ENCODE data around the gene ADIPOQ.
"Not testable (repeated sequence)": the region's sequence is repeated elsewhere in the genome, so short reads cannot be mapped to it uniquely, and the experiment has no call there.

Gene ADIPOQ

DNA sequence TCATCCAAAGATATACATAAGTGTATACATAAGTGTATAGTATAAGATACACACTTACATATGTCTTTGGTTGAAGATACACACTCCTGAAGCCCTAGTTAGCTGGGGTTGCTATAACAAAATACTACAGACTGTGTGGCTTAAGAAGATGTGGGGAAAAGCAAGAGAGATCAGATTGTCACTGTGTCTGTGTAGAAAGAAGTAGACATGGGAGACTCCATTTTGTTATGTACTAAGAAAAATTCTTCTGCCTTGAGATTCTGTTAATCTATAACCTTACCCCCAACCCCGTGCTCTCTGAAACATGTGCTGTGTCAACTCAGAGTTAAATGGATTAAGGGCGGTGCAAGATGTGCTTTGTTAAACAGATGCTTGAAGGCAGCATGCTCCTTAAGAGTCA is 50.6 kb downstream of the ADIPOQ start:
- not testable (repeated sequence) for H3K27me3 ChIP-seq (ENCODE audit: control insufficient read depth in 3 of 3, insufficient read depth in 3 of 3, low read depth in 1 of 3, low read length in 3 of 3); H3K4me3 ChIP-seq (ENCODE audit: low read length in 2 of 2); H2BK15ac ChIP-seq (ENCODE audit: low read length); H2AK5ac ChIP-seq (ENCODE audit: low read depth, low read length); H3K9me3 ChIP-seq (replicated peaks in 1 of 2; ENCODE audit: control insufficient read depth in 2 of 2, insufficient read depth in 1 of 2, low read depth in 1 of 2, low read length in 2 of 2); H2BK5ac ChIP-seq (ENCODE audit: low read length); H3K9ac ChIP-seq (ENCODE audit: low read depth, low read length, poor library complexity); H4K8ac ChIP-seq (ENCODE audit: low read depth, low read length); H3K14ac ChIP-seq (ENCODE audit: low read length); H2BK120ac ChIP-seq (ENCODE audit: low read depth, low read length); H3K36me3 ChIP-seq (replicated peaks in 1 of 2; ENCODE audit: control insufficient read depth in 2 of 2, insufficient read depth in 2 of 2, low read length in 2 of 2); H3K23ac ChIP-seq (ENCODE audit: low read depth, low read length, poor library complexity); DNase-seq (ENCODE audit: low spot score); H3K79me1 ChIP-seq (ENCODE audit: low read depth, low read length); H3K27ac ChIP-seq (replicated peaks; ENCODE audit: low read length); H3K18ac ChIP-seq (ENCODE audit: low read length); H3K4me1 ChIP-seq (ENCODE audit: control insufficient read depth in 2 of 2, insufficient read depth in 1 of 2, low read depth in 1 of 2, low read length in 2 of 2); H2BK12ac ChIP-seq (ENCODE audit: low read length); H3K4ac ChIP-seq (ENCODE audit: low read length); H2AFZ ChIP-seq (ENCODE audit: low read length); H3K4me2 ChIP-seq (ENCODE audit: insufficient read depth, low read length, poor library complexity, severe bottlenecking); H4K91ac ChIP-seq (ENCODE audit: low read depth, low read length, poor library complexity)
- WGBS, 2 donors (ENCODE audit: extremely low coverage in 2 of 2, insufficient read length in 2 of 2, insufficient replicate concordance in 1 of 2), result no CpG with 5 or more reads among the region's 2 CpGs

DNA sequence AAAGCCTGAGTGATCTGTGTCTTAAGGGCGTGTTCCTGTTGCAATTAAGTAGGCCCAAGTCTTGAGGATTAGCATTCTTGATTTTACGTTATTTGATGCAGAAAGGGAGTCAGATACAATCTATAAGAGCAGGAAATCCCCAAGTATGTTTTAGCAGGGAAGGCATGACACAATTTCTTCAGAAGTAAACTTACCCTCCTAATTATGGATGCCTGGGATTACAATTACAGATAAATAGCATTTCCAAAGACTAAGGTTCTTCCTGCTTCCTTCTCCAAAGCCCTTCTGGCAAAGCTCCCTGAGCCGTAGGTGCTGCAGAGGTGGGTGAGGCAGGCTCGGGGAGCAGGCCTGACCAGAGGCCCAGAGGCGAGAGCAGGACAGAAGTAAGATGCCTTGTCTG is 52.9 kb downstream of the ADIPOQ start:
- no peaks in the 10 kb centered on the region for H3K4me1 ChIP-seq (ENCODE audit: control insufficient read depth in 2 of 2, insufficient read depth in 1 of 2, low read depth in 1 of 2, low read length in 2 of 2)
- no peak overlapping the region for H3K4me3 ChIP-seq (ENCODE audit: low read length in 2 of 2)
- no peak overlapping the region for H4K8ac ChIP-seq (ENCODE audit: low read depth, low read length)
- no peak overlapping the region for H3K14ac ChIP-seq (ENCODE audit: low read length)
- H4K91ac ChIP-seq (ENCODE audit: low read depth, low read length, poor library complexity), result no peak overlapping the region
- no peak overlapping the region for H2BK12ac ChIP-seq (ENCODE audit: low read length)
- peaks cover 0 to 6% (median 0%) of the 10 kb centered on the region in 3 experiments for H3K27me3 ChIP-seq (ENCODE audit: control insufficient read depth in 3 of 3, insufficient read depth in 3 of 3, low read depth in 1 of 3, low read length in 3 of 3)
- no peak overlapping the region for H3K23ac ChIP-seq (ENCODE audit: low read depth, low read length, poor library complexity)
- H3K79me1 ChIP-seq (ENCODE audit: low read depth, low read length), result no peaks in the 10 kb centered on the region
- H2BK120ac ChIP-seq (ENCODE audit: low read depth, low read length), result no peak overlapping the region
- H3K27ac ChIP-seq (replicated peaks; ENCODE audit: low read length), result no peak overlapping the region
- no peaks in the 10 kb centered on the region for H3K36me3 ChIP-seq (replicated peaks in 1 of 2; ENCODE audit: control insufficient read depth in 2 of 2, insufficient read depth in 2 of 2, low read length in 2 of 2)
- H3K4me2 ChIP-seq (ENCODE audit: insufficient read depth, low read length, poor library complexity, severe bottlenecking), result no peak overlapping the region
- DNase-seq (ENCODE audit: low spot score), result no peak
- no peak overlapping the region for H2AK5ac ChIP-seq (ENCODE audit: low read depth, low read length)
- H3K18ac ChIP-seq (ENCODE audit: low read length), result no peak overlapping the region
- no CpG with 5 or more reads among the region's 5 CpGs for WGBS, 2 donors (ENCODE audit: extremely low coverage in 2 of 2, insufficient read length in 2 of 2, insufficient replicate concordance in 1 of 2)
- no peak overlapping the region for H2AFZ ChIP-seq (ENCODE audit: low read length)
- no peaks in the 10 kb centered on the region for H3K9me3 ChIP-seq (replicated peaks in 1 of 2; ENCODE audit: control insufficient read depth in 2 of 2, insufficient read depth in 1 of 2, low read depth in 1 of 2, low read length in 2 of 2)
- no peak overlapping the region for H2BK5ac ChIP-seq (ENCODE audit: low read length)
- H2BK15ac ChIP-seq (ENCODE audit: low read length), result no peak overlapping the region
- no peak overlapping the region for H3K4ac ChIP-seq (ENCODE audit: low read length)
- H3K9ac ChIP-seq (ENCODE audit: low read depth, low read length, poor library complexity), result no peak overlapping the region

DNA sequence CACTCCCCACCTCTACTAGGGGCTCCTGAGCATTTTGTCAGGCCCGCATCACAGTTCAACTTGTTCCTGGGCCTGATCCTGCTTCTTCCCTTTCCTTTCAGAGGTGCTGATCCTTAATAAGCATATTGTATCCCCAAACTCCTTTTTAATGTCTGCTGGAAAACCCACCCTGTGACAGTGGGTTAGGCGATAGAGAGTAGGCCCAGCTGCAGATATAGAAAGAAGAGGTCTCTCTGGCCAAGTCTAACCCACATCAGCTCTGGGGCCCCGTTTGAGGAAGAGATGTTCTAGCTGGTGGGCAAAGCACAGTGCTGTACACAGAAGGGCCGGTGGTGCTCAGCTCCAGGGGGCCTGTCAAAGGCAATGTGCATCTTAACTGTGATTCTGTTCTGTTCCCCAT is 53.5 kb downstream of the ADIPOQ start:
- no peak overlapping the region for H2BK15ac ChIP-seq (ENCODE audit: low read length)
- H3K18ac ChIP-seq (ENCODE audit: low read length), result no peak overlapping the region
- H4K91ac ChIP-seq (ENCODE audit: low read depth, low read length, poor library complexity), result no peak overlapping the region
- no peak overlapping the region for H2BK120ac ChIP-seq (ENCODE audit: low read depth, low read length)
- H3K4me3 ChIP-seq (ENCODE audit: low read length in 2 of 2), result peak overlapping the region in 1 of 2 donors; percentile 24
- DNase-seq (ENCODE audit: low spot score), result no peak
- H4K8ac ChIP-seq (ENCODE audit: low read depth, low read length), result no peak overlapping the region
- H2BK12ac ChIP-seq (ENCODE audit: low read length), result no peak overlapping the region
- H3K23ac ChIP-seq (ENCODE audit: low read depth, low read length, poor library complexity), result no peak overlapping the region
- H3K9ac ChIP-seq (ENCODE audit: low read depth, low read length, poor library complexity), result no peak overlapping the region
- no peaks in the 10 kb centered on the region for H3K36me3 ChIP-seq (replicated peaks in 1 of 2; ENCODE audit: control insufficient read depth in 2 of 2, insufficient read depth in 2 of 2, low read length in 2 of 2)
- H3K9me3 ChIP-seq (replicated peaks in 1 of 2; ENCODE audit: control insufficient read depth in 2 of 2, insufficient read depth in 1 of 2, low read depth in 1 of 2, low read length in 2 of 2), result no peaks in the 10 kb centered on the region
- no peak overlapping the region for H2BK5ac ChIP-seq (ENCODE audit: low read length)
- H3K27me3 ChIP-seq (ENCODE audit: control insufficient read depth in 3 of 3, insufficient read depth in 3 of 3, low read depth in 1 of 3, low read length in 3 of 3), result peaks cover 0 to 8% (median 0%) of the 10 kb centered on the region in 3 experiments
- no peak overlapping the region for H3K27ac ChIP-seq (replicated peaks; ENCODE audit: low read length)
- no CpG with 5 or more reads among the region's 4 CpGs for WGBS, 2 donors (ENCODE audit: extremely low coverage in 2 of 2, insufficient read length in 2 of 2, insufficient replicate concordance in 1 of 2)
- H2AK5ac ChIP-seq (ENCODE audit: low read depth, low read length), result no peak overlapping the region
- no peak overlapping the region for H3K4ac ChIP-seq (ENCODE audit: low read length)
- H3K79me1 ChIP-seq (ENCODE audit: low read depth, low read length), result no peaks in the 10 kb centered on the region
- no peak overlapping the region for H3K4me2 ChIP-seq (ENCODE audit: insufficient read depth, low read length, poor library complexity, severe bottlenecking)
- no peaks in the 10 kb centered on the region for H3K4me1 ChIP-seq (ENCODE audit: control insufficient read depth in 2 of 2, insufficient read depth in 1 of 2, low read depth in 1 of 2, low read length in 2 of 2)
- H3K14ac ChIP-seq (ENCODE audit: low read length), result no peak overlapping the region
- no peak overlapping the region for H2AFZ ChIP-seq (ENCODE audit: low read length)

DNA sequence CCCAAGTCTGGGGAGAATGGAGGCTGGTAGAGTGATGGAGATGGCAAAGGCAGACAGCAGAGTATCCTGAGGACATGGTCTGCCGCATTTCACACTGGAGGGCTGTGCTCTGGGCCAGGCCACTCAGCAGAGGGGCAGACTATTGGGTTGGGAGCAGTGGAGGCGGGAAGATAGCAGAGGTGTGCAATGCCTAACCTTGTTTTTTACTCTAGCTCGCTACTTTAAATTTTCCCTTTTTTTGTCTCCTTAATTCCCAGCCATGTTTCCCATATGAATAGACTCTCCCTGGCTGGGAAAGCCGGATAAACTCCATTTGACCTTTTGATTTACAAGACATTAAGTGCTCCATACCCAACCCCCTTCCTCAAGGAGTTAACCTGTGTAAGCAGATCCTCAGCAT is 54.4 kb downstream of the ADIPOQ start:
- Histone ChIP-seq H3K4me3 (ENCODE audit: low read length in 2 of 2) (no peak overlapping the region), H3K14ac (ENCODE audit: low read length) (no peak overlapping the region), H3K36me3 (replicated peaks in 1 of 2; ENCODE audit: control insufficient read depth in 2 of 2, insufficient read depth in 2 of 2, low read length in 2 of 2) (no peaks in the 10 kb centered on the region), H3K18ac (ENCODE audit: low read length) (peak overlapping the region; percentile 45), H2AK5ac (ENCODE audit: low read depth, low read length) (no peak overlapping the region), H4K8ac (ENCODE audit: low read depth, low read length) (no peak overlapping the region), H2BK12ac (ENCODE audit: low read length) (no peak overlapping the region), H3K23ac (ENCODE audit: low read depth, low read length, poor library complexity) (no peak overlapping the region), H2BK120ac (ENCODE audit: low read depth, low read length) (no peak overlapping the region), H3K4me1 (ENCODE audit: control insufficient read depth in 2 of 2, insufficient read depth in 1 of 2, low read depth in 1 of 2, low read length in 2 of 2) (no peaks in the 10 kb centered on the region), H3K79me1 (ENCODE audit: low read depth, low read length) (no peaks in the 10 kb centered on the region), H4K91ac (ENCODE audit: low read depth, low read length, poor library complexity) (no peak overlapping the region), H3K27ac (replicated peaks; ENCODE audit: low read length) (no peak overlapping the region), H3K4me2 (ENCODE audit: insufficient read depth, low read length, poor library complexity, severe bottlenecking) (no peak overlapping the region), H2BK5ac (ENCODE audit: low read length) (no peak overlapping the region), H3K27me3 (ENCODE audit: control insufficient read depth in 3 of 3, insufficient read depth in 3 of 3, low read depth in 1 of 3, low read length in 3 of 3) (peaks cover 0 to 8% (median 0%) of the 10 kb centered on the region in 3 experiments), H3K9me3 (replicated peaks in 1 of 2; ENCODE audit: control insufficient read depth in 2 of 2, insufficient read depth in 1 of 2, low read depth in 1 of 2, low read length in 2 of 2) (no peaks in the 10 kb centered on the region), H2BK15ac (ENCODE audit: low read length) (no peak overlapping the region), H3K4ac (ENCODE audit: low read length) (no peak overlapping the region), H2AFZ (ENCODE audit: low read length) (no peak overlapping the region), H3K9ac (ENCODE audit: low read depth, low read length, poor library complexity) (no peak overlapping the region)
- WGBS, 2 donors (ENCODE audit: extremely low coverage in 2 of 2, insufficient read length in 2 of 2, insufficient replicate concordance in 1 of 2), result no CpG with 5 or more reads among the region's 4 CpGs
- DNase-seq (ENCODE audit: low spot score), result no peak

Measured in neuronal stem cell (in vitro differentiated cells).